Measurements from ENCODE around the gene RAB3GAP2.
"Not testable (repeated sequence)": the region's sequence is repeated elsewhere in the genome, so short reads cannot be mapped to it uniquely, and the experiment has no call there.

Gene RAB3GAP2

GRCh38 chr1:220255204-220255603, 17.0 kb downstream of the RAB3GAP2 start:
- no peak for TF ChIP-seq CTCF (IDR thresholded peaks at IDR 0.05; ENCODE audit: low read depth, low read length)
- no peak for TF ChIP-seq MAX (IDR thresholded peaks at IDR 0.05; ENCODE audit: low read depth, low read length)
- no peak for TF ChIP-seq POLR2A (IDR thresholded peaks at IDR 0.05; ENCODE audit: extremely low read depth, insufficient read length)
- TF ChIP-seq MYC (IDR thresholded peaks at IDR 0.05; ENCODE audit: low read depth, low read length), result no peak
- DNase-seq (ENCODE audit: low read depth), result no peak
- no peak overlapping the region for H3K4me3 ChIP-seq (ENCODE audit: low read depth, low read length)

GRCh38 chr1:220253290-220253689, 19.0 kb downstream of the RAB3GAP2 start:
- DNase-seq (ENCODE audit: low read depth), result not testable (repeated sequence)

GRCh38 chr1:220251272-220251671, 21.0 kb downstream of the RAB3GAP2 start:
- DNase-seq (ENCODE audit: low read depth), result no peak
- TF ChIP-seq MAX (IDR thresholded peaks at IDR 0.05; ENCODE audit: low read depth, low read length), result no peak
- TF ChIP-seq POLR2A (IDR thresholded peaks at IDR 0.05; ENCODE audit: extremely low read depth, insufficient read length), result no peak
- TF ChIP-seq MYC (IDR thresholded peaks at IDR 0.05; ENCODE audit: low read depth, low read length), result no peak
- no peak for TF ChIP-seq CTCF (IDR thresholded peaks at IDR 0.05; ENCODE audit: low read depth, low read length)
- H3K4me3 ChIP-seq (ENCODE audit: low read depth, low read length), result no peak overlapping the region

More at GRCh38 chr1:220253290-220253689, 19.0 kb downstream of the RAB3GAP2 start:
- not testable (repeated sequence) for H3K4me3 ChIP-seq (ENCODE audit: low read depth, low read length)

- DNase-seq (ENCODE audit: low read depth), result no peak
- TF ChIP-seq POLR2A (IDR thresholded peaks at IDR 0.05; ENCODE audit: extremely low read depth, insufficient read length), result no peak
- no peak for TF ChIP-seq CTCF (IDR thresholded peaks at IDR 0.05; ENCODE audit: low read depth, low read length)
- no peak for TF ChIP-seq MAX (IDR thresholded peaks at IDR 0.05; ENCODE audit: low read depth, low read length)
- TF ChIP-seq MYC (IDR thresholded peaks at IDR 0.05; ENCODE audit: low read depth, low read length), result no peak
- no peak overlapping the region for H3K4me3 ChIP-seq (ENCODE audit: low read depth, low read length)
These were observed 21.6 kb downstream of the RAB3GAP2 start for GRCh38 chr1:220250681-220251080.

- no peak for DNase-seq (ENCODE audit: low read depth)
- no peak overlapping the region for H3K4me3 ChIP-seq (ENCODE audit: low read depth, low read length)
- no peak for TF ChIP-seq MAX (IDR thresholded peaks at IDR 0.05; ENCODE audit: low read depth, low read length)
- TF ChIP-seq POLR2A (IDR thresholded peaks at IDR 0.05; ENCODE audit: extremely low read depth, insufficient read length), result no peak
- no peak for TF ChIP-seq MYC (IDR thresholded peaks at IDR 0.05; ENCODE audit: low read depth, low read length)
- TF ChIP-seq CTCF (IDR thresholded peaks at IDR 0.05; ENCODE audit: low read depth, low read length), result no peak
These were observed 22.7 kb downstream of the RAB3GAP2 start for GRCh38 chr1:220249522-220249921.

GRCh38 chr1:220248715-220249265, 23.5 kb downstream of the RAB3GAP2 start:
- not testable (repeated sequence) for H3K4me3 ChIP-seq (ENCODE audit: low read depth, low read length); DNase-seq (ENCODE audit: low read depth)

- not testable (repeated sequence) for H3K4me3 ChIP-seq (ENCODE audit: low read depth, low read length); DNase-seq (ENCODE audit: low read depth)
These were observed 26.4 kb downstream of the RAB3GAP2 start for GRCh38 chr1:220245900-220246299.

Data from NB4 (cell line).